Measurements from ENCODE around the gene NEK4.

The NEK4 gene

GRCh38 chr3:52770496-52771333 lies at the start of gene NEK4:
Gene NEK4 (minus strand): TSS chr3:52770940. CDS start chr3:52770746, 194 bp downstream.
- H3K4me1 ChIP-seq (ENCODE audit: low read depth, poor library complexity, severe bottlenecking) = peaks cover 9% of the 10 kb centered on the region
- no peaks in the 10 kb centered on the region for H3K79me2 ChIP-seq (ENCODE audit: insufficient read depth, low read depth)
- H3K4me3 ChIP-seq (IDR thresholded peaks at IDR 0.05; ENCODE audit: insufficient read depth, low read depth, low read length) = peak within 1 kb of the TSS; percentile 64
- H4K20me1 ChIP-seq (ENCODE audit: insufficient read depth) = no peaks in the 10 kb centered on the region
- peak within 1 kb of the TSS; percentile 95 for H2AFZ ChIP-seq (ENCODE audit: low read depth)
- TF ChIP-seq CTCF (conservative IDR thresholded peaks at IDR 0.05; ENCODE audit: low read depth, low read length) = no peak
- peak within 1 kb of the TSS; percentile 68; the same call in 1 of the 2 replicates for H3K9ac ChIP-seq
- H3K27me3 ChIP-seq (ENCODE audit: insufficient read depth, low read depth) = no peaks in the 10 kb centered on the region
- no peaks in the 10 kb centered on the region for H3K36me3 ChIP-seq (ENCODE audit: insufficient read depth)
- H3K4me2 ChIP-seq = peak within 1 kb of the TSS; percentile 63
- peak within 1 kb of the TSS; percentile 67 for H3K27ac ChIP-seq

- Histone ChIP-seq H2AFZ (ENCODE audit: low read depth) (no peak overlapping the region), H3K27ac (no peak overlapping the region), H3K36me3 (ENCODE audit: insufficient read depth) (no peaks in the 10 kb centered on the region), H3K9ac (no peak overlapping the region), H3K79me2 (ENCODE audit: insufficient read depth, low read depth) (no peaks in the 10 kb centered on the region), H3K4me3 (IDR thresholded peaks at IDR 0.05; ENCODE audit: insufficient read depth, low read depth, low read length) (no peak overlapping the region), H3K4me1 (ENCODE audit: low read depth, poor library complexity, severe bottlenecking) (no peaks in the 10 kb centered on the region), H3K27me3 (ENCODE audit: insufficient read depth, low read depth) (no peaks in the 10 kb centered on the region), H4K20me1 (ENCODE audit: insufficient read depth) (no peaks in the 10 kb centered on the region), H3K4me2 (no peak overlapping the region)
- no peak for TF ChIP-seq CTCF (conservative IDR thresholded peaks at IDR 0.05; ENCODE audit: low read depth, low read length)
Measured at GRCh38 chr3:52819936-52820335, 49.2 kb upstream of the NEK4 start.

GRCh38 chr3:52817860-52818259 lies 47.1 kb upstream of the NEK4 start:
- H2AFZ ChIP-seq (ENCODE audit: low read depth) = no peak overlapping the region
- no peak overlapping the region for H3K27ac ChIP-seq
- no peaks in the 10 kb centered on the region for H3K4me1 ChIP-seq (ENCODE audit: low read depth, poor library complexity, severe bottlenecking)
- no peaks in the 10 kb centered on the region for H3K27me3 ChIP-seq (ENCODE audit: insufficient read depth, low read depth)
- H3K9ac ChIP-seq = no peak overlapping the region
- no peak for TF ChIP-seq CTCF (conservative IDR thresholded peaks at IDR 0.05; ENCODE audit: low read depth, low read length)
- no peaks in the 10 kb centered on the region for H4K20me1 ChIP-seq (ENCODE audit: insufficient read depth)
- H3K36me3 ChIP-seq (ENCODE audit: insufficient read depth) = no peaks in the 10 kb centered on the region
- H3K4me2 ChIP-seq = no peak overlapping the region
- no peaks in the 10 kb centered on the region for H3K79me2 ChIP-seq (ENCODE audit: insufficient read depth, low read depth)
- no peak overlapping the region for H3K4me3 ChIP-seq (IDR thresholded peaks at IDR 0.05; ENCODE audit: insufficient read depth, low read depth, low read length)

GRCh38 chr3:52817221-52817620 lies 46.5 kb upstream of the NEK4 start:
- Histone ChIP-seq H3K36me3 (ENCODE audit: insufficient read depth) (no peaks in the 10 kb centered on the region), H3K27ac (no peak overlapping the region), H2AFZ (ENCODE audit: low read depth) (no peak overlapping the region), H3K4me1 (ENCODE audit: low read depth, poor library complexity, severe bottlenecking) (no peaks in the 10 kb centered on the region), H3K9ac (no peak overlapping the region), H4K20me1 (ENCODE audit: insufficient read depth) (no peaks in the 10 kb centered on the region), H3K79me2 (ENCODE audit: insufficient read depth, low read depth) (no peaks in the 10 kb centered on the region), H3K4me3 (IDR thresholded peaks at IDR 0.05; ENCODE audit: insufficient read depth, low read depth, low read length) (no peak overlapping the region), H3K4me2 (no peak overlapping the region), H3K27me3 (ENCODE audit: insufficient read depth, low read depth) (no peaks in the 10 kb centered on the region)
- no peak for TF ChIP-seq CTCF (conservative IDR thresholded peaks at IDR 0.05; ENCODE audit: low read depth, low read length)

Data from KMS-11 (cell line).